H9 (cell line): ENCODE measurements around the gene TBC1D10B. TPM values are rescaled to one million over a fixed set of nuclear protein-coding genes. Genes with fewer than 3 reads are reported as not detected.

Experiments
- DNase-seq: peaks from one replicate; pipeline ENCODE4 v3.0.0-alpha.2; 2017
- H2AFZ ChIP-seq: one replicate; pipeline ENCODE4 v1.6.1; 2013; ENCODE audit warnings: mild to moderate bottlenecking, low read length, control low read depth, moderate library complexity
- H2AK5ac ChIP-seq: 2 replicates; pipeline ENCODE4 v1.6.1; 2013; ENCODE audit warnings: low read length, control low read depth, mixed read lengths; ENCODE audit not compliant: insufficient read length
- H2BK120ac ChIP-seq: one replicate; pipeline ENCODE4 v1.6.1; 2013; ENCODE audit warnings: low read depth, mild to moderate bottlenecking, low read length, control low read depth, inconsistent platforms; ENCODE audit not compliant: poor library complexity, severe bottlenecking
- H2BK12ac ChIP-seq: 2 replicates; pipeline ENCODE4 v1.6.1; 2013; ENCODE audit warnings: low read length, control low read depth, mixed read lengths, low read depth; ENCODE audit not compliant: insufficient read length
- H2BK15ac ChIP-seq: 2 replicates; pipeline ENCODE4 v1.6.1; 2013; ENCODE audit warnings: low read depth, low read length, control low read depth
- H2BK20ac ChIP-seq: one replicate; pipeline ENCODE4 v1.6.1; 2013; ENCODE audit warnings: low read depth, mild to moderate bottlenecking, low read length, control low read depth, inconsistent platforms; ENCODE audit not compliant: poor library complexity, severe bottlenecking
- H2BK5ac ChIP-seq: 2 replicates; pipeline ENCODE4 v1.6.1; 2013; ENCODE audit warnings: low read length, control low read depth, mixed read lengths; ENCODE audit not compliant: insufficient read length
- H3K14ac ChIP-seq: 2 replicates; pipeline ENCODE4 v1.6.1; 2013; ENCODE audit warnings: low read length, control low read depth; ENCODE audit not compliant: insufficient read depth
- H3K18ac ChIP-seq: 2 replicates; pipeline ENCODE4 v1.6.1; 2013; ENCODE audit warnings: low read depth, mild to moderate bottlenecking, mixed read lengths, low read length, control low read depth; ENCODE audit not compliant: insufficient read length
- H3K23ac ChIP-seq: 2 replicates; pipeline ENCODE4 v1.6.1; 2013; ENCODE audit warnings: low read length, control low read depth, mixed read lengths, low read depth; ENCODE audit not compliant: insufficient read length
- H3K23me2 ChIP-seq: 2 replicates; pipeline ENCODE4 v1.6.1; 2013; ENCODE audit warnings: low read depth, mild to moderate bottlenecking, mixed read lengths, low read length, control low read depth; ENCODE audit not compliant: insufficient read length, poor library complexity, severe bottlenecking
- H3K27ac ChIP-seq: 2 replicates; pipeline ENCODE4 v1.5.1; 2013; ENCODE audit warnings: low read length, control low read depth, mixed read lengths, low read depth; ENCODE audit not compliant: insufficient read length
- H3K27me3 ChIP-seq: 2 replicates; pipeline ENCODE4 v1.6.1; 2013; ENCODE audit warnings: low read length, control low read depth, inconsistent platforms; ENCODE audit not compliant: insufficient read depth
- H3K4ac ChIP-seq: 2 replicates; pipeline ENCODE4 v1.6.1; 2013; ENCODE audit warnings: low read depth, mild to moderate bottlenecking, control low read depth, inconsistent platforms, low read length, moderate library complexity
- H3K4me1 ChIP-seq: 2 replicates; pipeline ENCODE4 v1.6.1; 2013; ENCODE audit warnings: low read length, control low read depth, inconsistent platforms; ENCODE audit not compliant: insufficient read depth
- H3K4me2 ChIP-seq: 2 replicates; pipeline ENCODE4 v1.6.1; 2013; ENCODE audit warnings: low read length, control low read depth, mixed read lengths; ENCODE audit not compliant: insufficient read length, insufficient read depth
- H3K56ac ChIP-seq: 2 replicates; pipeline ENCODE4 v1.6.1; 2013; ENCODE audit warnings: low read depth, mild to moderate bottlenecking, mixed read lengths, low read length, control low read depth; ENCODE audit not compliant: insufficient read length
- H3K79me1 ChIP-seq: 2 replicates; pipeline ENCODE4 v1.6.1; 2013; ENCODE audit warnings: low read depth, mild to moderate bottlenecking, moderate library complexity, low read length, control low read depth, inconsistent platforms; ENCODE audit not compliant: insufficient read depth, poor library complexity, severe bottlenecking
- H3K79me2 ChIP-seq: 2 replicates; pipeline ENCODE4 v1.6.1; 2013; ENCODE audit warnings: low read length, control low read depth, inconsistent platforms; ENCODE audit not compliant: insufficient read depth
- H3K9ac ChIP-seq: 2 replicates; pipeline ENCODE4 v1.6.1; 2013; ENCODE audit warnings: low read length, control low read depth, mixed read lengths; ENCODE audit not compliant: insufficient read length; ENCODE audit errors: extremely low read depth
- H3K9me3 ChIP-seq: one replicate; pipeline ENCODE4 v1.6.1; 2013; ENCODE audit warnings: low read depth, low read length, inconsistent platforms; ENCODE audit not compliant: control insufficient read depth
- H3T11ph ChIP-seq: one replicate; pipeline ENCODE4 v1.6.1; 2013; ENCODE audit warnings: mild to moderate bottlenecking, low read length, control low read depth, inconsistent platforms
- H4K20me1 ChIP-seq: one replicate; pipeline ENCODE4 v1.6.1; 2013; ENCODE audit not compliant: control insufficient read depth, insufficient read length, insufficient read depth
- H4K5ac ChIP-seq: 2 replicates; pipeline ENCODE4 v1.6.1; 2013; ENCODE audit warnings: low read depth, mild to moderate bottlenecking, mixed read lengths, low read length, control low read depth; ENCODE audit not compliant: insufficient read length
- H4K8ac ChIP-seq: replicated peaks from 2 replicates; pipeline ENCODE4 v1.6.1; 2013; ENCODE audit warnings: low read length, control low read depth, mixed read lengths, low read depth; ENCODE audit not compliant: insufficient read length
- H4K91ac ChIP-seq: 2 replicates; pipeline ENCODE4 v1.6.1; 2013; ENCODE audit warnings: low read depth, mild to moderate bottlenecking, moderate library complexity, mixed read lengths, low read length, control low read depth; ENCODE audit not compliant: insufficient read length
- H3K27ac Mint-ChIP-seq, 3 experiments: 2 replicates in 2 of 3; 3 replicates in 1 of 3; pipeline ENCODE4 v1.8.0; 2020 to 2021; ENCODE audit warnings: mixed read lengths in 3 of 3, mild to moderate bottlenecking in 1 of 3, moderate library complexity in 1 of 3
- H3K27me3 Mint-ChIP-seq: 2 replicates; pipeline ENCODE4 v1.8.0; 2021; ENCODE audit warnings: low read depth, mild to moderate bottlenecking, moderate library complexity, mixed read lengths
- H3K36me3 Mint-ChIP-seq, 3 experiments: 2 replicates in 2 of 3; 3 replicates in 1 of 3; pipeline ENCODE4 v1.8.0; 2020 to 2021; ENCODE audit warnings: low read depth in 3 of 3, mixed read lengths in 3 of 3; ENCODE audit not compliant: insufficient read depth in 1 of 3
- H3K4me1 Mint-ChIP-seq, 2 experiments: 2 replicates each; pipeline ENCODE4 v1.8.0; 2020; ENCODE audit warnings: mixed read lengths in 2 of 2
- H3K4me3 Mint-ChIP-seq, 2 experiments: 2 replicates in 1 of 2; 3 replicates in 1 of 2; pipeline ENCODE4 v1.8.0; 2020 to 2021; ENCODE audit warnings: mild to moderate bottlenecking in 2 of 2, mixed read lengths in 2 of 2, moderate library complexity in 1 of 2
- H3K9me3 Mint-ChIP-seq, 2 experiments: 2 replicates in 1 of 2; 3 replicates in 1 of 2; pipeline ENCODE4 v1.8.0; 2020; ENCODE audit warnings: mild to moderate bottlenecking in 2 of 2, mixed read lengths in 2 of 2, moderate library complexity in 1 of 2
- WGBS: extraction: QIAGEN DNeasy Blood & Tissue Kit; methylation state at CpG from one replicate; pipeline ENCODE4 v1.1.7; 2013; ENCODE audit warnings: missing lambda C conversion rate, low lambda C conversion rate, mixed read lengths; ENCODE audit not compliant: insufficient read length; ENCODE audit errors: extremely low coverage; 5-methylcytosine and 5-hydroxymethylcytosine counted together
- total RNA-seq: library from RNA; stranded (reverse); gene quantifications from 2 replicates; pipeline ENCODE4 v1.2.1, GENCODE V29; 2021
- TF ChIP-seq, protein P1 (sequence below): fragments of 200-600 bp; sonication (generic); conservative IDR thresholded peaks from 3 replicates; pipeline ENCODE4 v1.8.0; 2021; ENCODE audit warnings: antibody characterized with exemption, mild to moderate bottlenecking

TBC1D10B gene
- total RNA-seq, 1 experiment from 2014 or later = 25.6 TPM

DNA sequence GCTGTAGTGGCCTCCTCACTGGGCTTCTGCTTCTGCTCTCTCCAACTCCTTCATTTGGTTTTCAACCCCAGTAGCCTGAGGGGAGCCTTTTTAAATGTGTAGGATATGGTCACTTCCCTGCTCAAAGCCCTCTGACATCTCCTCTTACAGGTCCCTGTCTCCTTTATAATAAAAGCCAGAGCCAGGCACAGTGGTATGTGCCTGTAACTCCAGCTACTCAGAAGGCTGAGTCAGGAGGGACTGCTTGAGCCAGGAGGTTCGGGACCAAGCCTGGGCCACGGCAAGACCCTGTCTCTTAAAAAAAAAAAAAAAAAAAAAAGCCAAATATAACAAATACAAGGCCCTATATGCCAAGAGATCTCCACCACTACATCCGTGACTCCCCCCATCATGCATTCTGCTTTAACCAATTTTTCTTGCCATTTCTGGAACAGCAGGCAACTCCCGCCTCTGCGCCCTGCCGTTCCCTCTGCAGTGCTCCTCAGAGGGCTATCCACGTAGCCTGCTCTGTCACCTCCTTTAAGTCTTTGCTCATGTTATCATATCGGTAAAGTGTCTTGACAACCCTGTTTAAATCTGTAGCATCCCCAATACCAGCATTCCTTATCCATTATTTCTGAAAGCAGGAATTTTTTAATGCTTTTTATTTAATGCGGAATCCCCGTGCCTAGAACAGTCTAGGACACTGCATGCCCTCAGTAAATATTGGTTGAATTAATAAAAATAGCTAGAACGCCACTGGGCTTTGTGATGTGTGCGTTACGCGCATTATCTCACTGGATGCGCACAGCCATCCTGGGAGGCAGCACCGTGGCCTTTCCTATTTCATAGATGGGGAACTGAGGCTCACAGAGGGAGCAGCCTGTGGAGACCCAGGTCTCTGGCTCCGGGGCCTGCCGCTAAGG, 46.6 kb upstream of the TBC1D10B start:
- H3K9me3 ChIP-seq = no peaks in the 10 kb centered on the region
- no peak overlapping the region for H2BK15ac ChIP-seq
- no peak overlapping the region for H3K18ac ChIP-seq
- no peaks in the 10 kb centered on the region for H4K20me1 ChIP-seq
- Mint-ChIP-seq H3K4me1 (peaks cover 7 to 12% of the 10 kb centered on the region in 2 experiments), H3K27me3 (no peaks in the 10 kb centered on the region; the same call in none of the 2 replicates), H3K9me3 (no peaks in the 10 kb centered on the region; a peak in 1 of 5 replicates), H3K4me3 (peak overlapping the region; percentile 44 to 61), H3K27ac (no peak overlapping the region), H3K36me3 (peaks cover 23 to 44% (median 44%) of the 10 kb centered on the region in 3 experiments; a peak in 6 of 7 replicates)
- H4K8ac ChIP-seq = no peak overlapping the region
- no peak overlapping the region for H3K23ac ChIP-seq
- no peaks in the 10 kb centered on the region for H3K27me3 ChIP-seq
- no peak overlapping the region for H2AFZ ChIP-seq
- peaks cover 8% of the 10 kb centered on the region for H3K23me2 ChIP-seq
- no peaks in the 10 kb centered on the region for H3K79me1 ChIP-seq
- TF ChIP-seq, protein P1, sequence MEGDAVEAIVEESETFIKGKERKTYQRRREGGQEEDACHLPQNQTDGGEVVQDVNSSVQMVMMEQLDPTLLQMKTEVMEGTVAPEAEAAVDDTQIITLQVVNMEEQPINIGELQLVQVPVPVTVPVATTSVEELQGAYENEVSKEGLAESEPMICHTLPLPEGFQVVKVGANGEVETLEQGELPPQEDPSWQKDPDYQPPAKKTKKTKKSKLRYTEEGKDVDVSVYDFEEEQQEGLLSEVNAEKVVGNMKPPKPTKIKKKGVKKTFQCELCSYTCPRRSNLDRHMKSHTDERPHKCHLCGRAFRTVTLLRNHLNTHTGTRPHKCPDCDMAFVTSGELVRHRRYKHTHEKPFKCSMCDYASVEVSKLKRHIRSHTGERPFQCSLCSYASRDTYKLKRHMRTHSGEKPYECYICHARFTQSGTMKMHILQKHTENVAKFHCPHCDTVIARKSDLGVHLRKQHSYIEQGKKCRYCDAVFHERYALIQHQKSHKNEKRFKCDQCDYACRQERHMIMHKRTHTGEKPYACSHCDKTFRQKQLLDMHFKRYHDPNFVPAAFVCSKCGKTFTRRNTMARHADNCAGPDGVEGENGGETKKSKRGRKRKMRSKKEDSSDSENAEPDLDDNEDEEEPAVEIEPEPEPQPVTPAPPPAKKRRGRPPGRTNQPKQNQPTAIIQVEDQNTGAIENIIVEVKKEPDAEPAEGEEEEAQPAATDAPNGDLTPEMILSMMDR = no peak
- no peak overlapping the region for H4K91ac ChIP-seq
- no peak overlapping the region for H4K5ac ChIP-seq
- H3K79me2 ChIP-seq = no peaks in the 10 kb centered on the region
- no peaks in the 10 kb centered on the region for H3K4me1 ChIP-seq
- no peak overlapping the region for H3K9ac ChIP-seq
- DNase-seq = no peak
- no peak overlapping the region for H2BK12ac ChIP-seq
- no peak overlapping the region for H3K4ac ChIP-seq
- H2AK5ac ChIP-seq = no peak overlapping the region
- H2BK20ac ChIP-seq = no peak overlapping the region
- H3K56ac ChIP-seq = no peak overlapping the region
- H2BK5ac ChIP-seq = no peak overlapping the region
- peak overlapping the region; percentile 48 for H3K4me2 ChIP-seq
- H3K27ac ChIP-seq = no peak overlapping the region
- no peak overlapping the region for H3K14ac ChIP-seq
- WGBS = no CpG with 5 or more reads among the region's 18 CpGs
- H3T11ph ChIP-seq = no peak overlapping the region
- H2BK120ac ChIP-seq = no peak overlapping the region
